ENCODE results near the gene EVPLL. TPM values are rescaled to one million over a fixed set of nuclear protein-coding genes. Genes with fewer than 3 reads are reported as not detected.
"Not testable (repeated sequence)": the region's sequence is repeated elsewhere in the genome, so short reads cannot be mapped to it uniquely, and the experiment has no call there.

EVPLL gene
- total and polyA plus RNA-seq, 7 experiments from 2014 or later, result 0.46 TPM; not detected in 6

DNA sequence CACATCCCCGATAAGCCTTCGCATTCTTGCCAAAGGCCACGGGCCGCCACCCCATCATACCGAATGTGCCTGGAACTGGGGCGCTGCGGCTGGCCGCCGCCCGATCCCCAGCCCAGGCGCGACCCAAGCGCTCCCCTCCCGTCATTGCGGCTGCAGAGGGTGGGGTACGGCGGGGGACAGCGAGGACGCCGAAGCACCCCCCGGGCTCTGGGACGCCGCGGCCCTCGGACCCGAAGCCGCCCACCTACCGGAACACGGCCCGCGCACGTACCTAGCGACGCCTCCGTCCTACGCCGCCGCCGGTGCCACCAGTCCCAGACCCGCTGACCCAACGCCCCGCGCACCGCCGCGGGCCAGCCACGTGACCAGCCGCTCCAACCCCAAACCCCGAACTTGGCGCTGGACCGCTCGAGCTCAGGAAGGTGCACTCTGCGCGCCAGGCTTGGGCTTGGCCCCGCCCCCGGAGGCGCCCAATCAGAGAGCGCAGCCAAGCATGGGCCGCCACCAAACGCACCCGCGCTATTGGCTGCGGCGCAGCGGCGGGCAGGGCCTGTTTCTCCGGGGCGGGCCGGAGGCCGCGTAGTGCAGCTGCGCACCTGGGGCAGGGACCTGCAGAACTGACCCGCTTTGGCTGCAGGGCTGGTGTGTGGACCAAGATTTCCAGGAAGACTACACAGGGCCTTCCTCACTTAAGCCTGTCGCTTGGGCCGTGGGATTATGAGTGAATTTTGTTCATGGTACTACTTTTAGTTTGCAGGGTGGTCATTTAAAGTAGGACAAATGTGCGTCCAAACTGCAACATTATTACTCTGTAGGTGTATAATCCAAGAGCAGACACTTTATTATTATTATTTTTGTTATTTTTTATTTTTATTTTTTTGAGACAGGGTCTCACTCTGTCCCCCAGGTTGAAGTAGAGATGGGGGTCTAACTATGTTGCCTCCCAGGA, 14.2 kb upstream of the EVPLL start, which contains the start of gene SHMT1:
Gene SHMT1 (minus strand): TSS at position 450 of the 949 bp plus-strand sequence. CDS start 7,569 bp downstream, outside the sequence.
- H3K4me1 ChIP-seq (ENCODE audit: control insufficient read depth in 2 of 2, insufficient read depth in 2 of 2, low read length in 2 of 2), result peaks cover 8 to 9% of the 10 kb centered on the region in 2 donors
- peak within 1 kb of the TSS; percentile 83 for H3K4me3 ChIP-seq (ENCODE audit: low read length)
- Mint-ChIP-seq H3K4me1 (peaks cover 10 to 27% (median 18%) of the 10 kb centered on the region in 7 donors), H3K36me3 (no peaks in the 10 kb centered on the region), H3K9me3 (peaks cover 0 to 2% (median 0%) of the 10 kb centered on the region in 11 donors), H3K27ac (peak within 1 kb of the TSS; percentile 44 to 87 (median 81)), H3K27me3 (peaks cover 0 to 1% (median 0%) of the 10 kb centered on the region in 5 donors), H3K4me3 (peak within 1 kb of the TSS; percentile 85 to 96 (median 92))
- ChIA-PET CTCF (interaction anchor here (1.1 kb wide), 1 partner anchor 48 kb away, joined by 4 read pairs; the partner anchor contains the start of genes SMCR8 and TOP3A), POLR2A (interaction anchor here (0.6 to 1.3 kb wide), 4 partner anchors 15 to 49 kb away, joined by 3 to 5 read pairs (median 3); partner anchors contain the start of genes SMCR8 and TOP3A)
- peak within 1 kb of the TSS; percentile 65 for H3K27ac ChIP-seq (ENCODE audit: low read depth, low read length)
- no peaks in the 10 kb centered on the region for H3K27me3 ChIP-seq (ENCODE audit: control insufficient read depth in 2 of 2, insufficient read depth in 2 of 2, low read length in 2 of 2)
- ATAC-seq (peak; percentile 100), DNase-seq (peak; percentile 83 to 95 (median 88))
- H3K36me3 ChIP-seq (ENCODE audit: control insufficient read depth in 2 of 3, insufficient read depth in 3 of 3, low read length in 3 of 3), result no peaks in the 10 kb centered on the region
- no peaks in the 10 kb centered on the region for H3K9me3 ChIP-seq (ENCODE audit: control insufficient read depth in 2 of 3, low read length in 3 of 3)
- intact Hi-C loops (cut with micrococcal nuclease), result loop anchor here (2.0 to 5.0 kb wide), 3 partner anchors 46 to 103 kb away; partner anchors contain the start of genes SMCR8 (in 2 of the 2), MIEF2 (in 1 of the 2) and TOP3A (in 1 of the 2)

DNA sequence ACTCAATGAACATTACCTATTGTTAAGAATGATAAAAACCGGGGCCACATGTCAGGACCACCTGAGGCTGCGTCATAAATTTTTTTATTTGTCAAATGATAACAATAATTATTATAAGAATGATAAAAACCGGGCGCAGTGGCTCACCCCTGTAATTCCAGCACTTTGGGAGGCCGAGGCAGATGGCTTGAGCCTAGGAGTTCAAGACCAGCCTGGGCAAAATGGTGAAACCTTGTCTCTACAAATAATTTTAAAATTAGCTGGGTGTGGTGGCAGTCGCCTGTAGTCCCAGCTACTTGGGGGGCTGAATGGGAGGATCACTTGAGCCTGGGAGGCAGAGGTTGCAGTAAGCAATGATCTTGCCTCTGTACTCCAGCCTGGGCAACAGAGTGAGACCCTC, 13.4 kb upstream of the EVPLL start:
- Histone ChIP-seq H3K27ac (ENCODE audit: low read depth, low read length) (no peak overlapping the region), H3K27me3 (ENCODE audit: control insufficient read depth in 2 of 2, insufficient read depth in 2 of 2, low read length in 2 of 2) (no peaks in the 10 kb centered on the region), H3K4me1 (ENCODE audit: control insufficient read depth in 2 of 2, insufficient read depth in 2 of 2, low read length in 2 of 2) (peaks cover 8 to 9% of the 10 kb centered on the region in 2 donors), H3K9me3 (ENCODE audit: control insufficient read depth in 2 of 3, low read length in 3 of 3) (no peaks in the 10 kb centered on the region), H3K36me3 (ENCODE audit: control insufficient read depth in 2 of 3, insufficient read depth in 3 of 3, low read length in 3 of 3) (no peaks in the 10 kb centered on the region), H3K4me3 (ENCODE audit: low read length) (no peak overlapping the region)
- ATAC-seq (no peak), DNase-seq (no peak)
- peaks cover 0 to 3% (median 0%) of the 10 kb centered on the region in 5 donors for H3K27me3 Mint-ChIP-seq
- no peak overlapping the region for H3K27ac Mint-ChIP-seq
- no peaks in the 10 kb centered on the region for H3K36me3 Mint-ChIP-seq
- H3K4me1 Mint-ChIP-seq, result peaks cover 10 to 27% (median 18%) of the 10 kb centered on the region in 7 donors
- H3K4me3 Mint-ChIP-seq, result peak overlapping the region in 2 of 10 donors; percentile 18 to 38
- H3K9me3 Mint-ChIP-seq, result peaks cover 0 to 2% (median 0%) of the 10 kb centered on the region in 11 donors
- intact Hi-C loops (cut with micrococcal nuclease), result loop anchor here in 1 of 2 donors (5.0 kb wide), 1 partner anchor 47 kb away; the partner anchor contains the start of gene SMCR8
- CTCF ChIA-PET, result no interaction called here
- POLR2A ChIA-PET, result interaction anchor here (1.3 kb wide), 1 partner anchor 49 kb away, joined by 3 read pairs; the partner anchor contains the start of genes SMCR8 and TOP3A

DNA sequence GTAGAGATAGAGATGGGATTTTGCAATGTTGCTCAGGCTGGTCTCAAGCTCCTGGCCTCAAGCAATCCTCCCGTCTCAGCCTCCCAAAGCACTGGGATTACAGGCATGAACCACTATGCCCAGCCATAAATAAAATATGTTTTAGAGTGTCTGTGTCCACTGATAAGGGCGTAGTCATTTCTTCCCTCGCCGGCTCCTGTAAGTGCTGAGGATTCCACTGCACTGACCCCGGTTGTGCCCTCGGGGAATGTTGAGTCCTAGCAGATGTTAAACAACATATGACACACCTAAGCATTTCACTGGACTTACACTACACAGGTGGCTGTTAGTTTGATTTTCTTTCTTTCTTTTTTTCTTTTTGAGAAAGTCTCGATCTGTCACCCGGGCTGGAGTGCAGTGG, 8.6 kb upstream of the EVPLL start:
- no peak overlapping the region for H3K4me3 ChIP-seq (ENCODE audit: low read length)
- ChIA-PET POLR2A (no interaction called here), CTCF (no interaction called here)
- ATAC-seq (no peak), DNase-seq (no peak)
- no peaks in the 10 kb centered on the region for H3K4me1 ChIP-seq (ENCODE audit: control insufficient read depth in 2 of 2, insufficient read depth in 2 of 2, low read length in 2 of 2)
- no peaks in the 10 kb centered on the region for H3K9me3 ChIP-seq (ENCODE audit: control insufficient read depth in 2 of 3, low read length in 3 of 3)
- Mint-ChIP-seq H3K27ac (no peak overlapping the region), H3K27me3 (peaks cover 0 to 26% (median 11%) of the 10 kb centered on the region in 5 donors), H3K9me3 (peaks cover 0 to 2% (median 0%) of the 10 kb centered on the region in 11 donors), H3K36me3 (no peaks in the 10 kb centered on the region), H3K4me1 (peaks cover 0 to 4% (median 0%) of the 10 kb centered on the region in 7 donors), H3K4me3 (no peak overlapping the region)
- H3K36me3 ChIP-seq (ENCODE audit: control insufficient read depth in 2 of 3, insufficient read depth in 3 of 3, low read length in 3 of 3), result no peaks in the 10 kb centered on the region
- H3K27ac ChIP-seq (ENCODE audit: low read depth, low read length), result no peak overlapping the region
- no peaks in the 10 kb centered on the region for H3K27me3 ChIP-seq (ENCODE audit: control insufficient read depth in 2 of 2, insufficient read depth in 2 of 2, low read length in 2 of 2)
- intact Hi-C loops (cut with micrococcal nuclease), result no loop called here

DNA sequence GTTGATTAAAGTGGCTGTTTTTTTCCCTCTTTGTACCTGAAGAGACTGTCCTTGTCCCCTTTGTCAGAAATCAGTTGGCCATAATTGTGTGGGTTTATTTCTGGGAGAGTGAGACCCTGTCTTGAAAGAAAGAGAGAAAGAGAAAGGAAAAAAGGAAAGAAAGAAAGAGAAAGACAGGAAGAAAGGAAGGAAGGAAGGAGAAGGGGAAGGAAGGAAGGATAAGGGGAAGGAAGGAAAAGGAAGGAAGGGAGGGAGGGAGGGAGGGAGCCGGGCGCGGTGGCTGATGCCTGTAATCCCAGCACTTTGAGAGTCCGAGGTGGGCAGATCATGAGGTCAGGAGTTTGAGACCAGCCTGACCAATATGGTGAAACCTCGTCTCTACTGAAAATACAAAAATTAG, 6.8 kb upstream of the EVPLL start:
- H3K9me3 Mint-ChIP-seq, result peaks cover 0 to 4% (median 0%) of the 10 kb centered on the region in 11 donors
- H3K4me1 Mint-ChIP-seq, result peaks cover 0 to 2% (median 0%) of the 10 kb centered on the region in 7 donors
- intact Hi-C loops (cut with micrococcal nuclease), result no loop called here
- Histone ChIP-seq H3K27ac (ENCODE audit: low read depth, low read length) (no peak overlapping the region), H3K27me3 (ENCODE audit: control insufficient read depth in 2 of 2, insufficient read depth in 2 of 2, low read length in 2 of 2) (no peaks in the 10 kb centered on the region), H3K4me3 (ENCODE audit: low read length) (no peak overlapping the region), H3K36me3 (ENCODE audit: control insufficient read depth in 2 of 3, insufficient read depth in 3 of 3, low read length in 3 of 3) (no peaks in the 10 kb centered on the region), H3K4me1 (ENCODE audit: control insufficient read depth in 2 of 2, insufficient read depth in 2 of 2, low read length in 2 of 2) (no peaks in the 10 kb centered on the region), H3K9me3 (ENCODE audit: control insufficient read depth in 2 of 3, low read length in 3 of 3) (no peaks in the 10 kb centered on the region)
- ATAC-seq (no peak), DNase-seq (no peak)
- ChIA-PET POLR2A (interaction anchor here (0.6 kb wide), 1 partner anchor 12 kb away, joined by 3 read pairs; no protein-coding TSS in a partner anchor), CTCF (no interaction called here)
- no peak overlapping the region for H3K27ac Mint-ChIP-seq
- H3K4me3 Mint-ChIP-seq, result no peak overlapping the region
- H3K36me3 Mint-ChIP-seq, result peaks cover 0 to 5% (median 0%) of the 10 kb centered on the region in 5 donors
- H3K27me3 Mint-ChIP-seq, result peaks cover 0 to 26% (median 11%) of the 10 kb centered on the region in 5 donors

DNA sequence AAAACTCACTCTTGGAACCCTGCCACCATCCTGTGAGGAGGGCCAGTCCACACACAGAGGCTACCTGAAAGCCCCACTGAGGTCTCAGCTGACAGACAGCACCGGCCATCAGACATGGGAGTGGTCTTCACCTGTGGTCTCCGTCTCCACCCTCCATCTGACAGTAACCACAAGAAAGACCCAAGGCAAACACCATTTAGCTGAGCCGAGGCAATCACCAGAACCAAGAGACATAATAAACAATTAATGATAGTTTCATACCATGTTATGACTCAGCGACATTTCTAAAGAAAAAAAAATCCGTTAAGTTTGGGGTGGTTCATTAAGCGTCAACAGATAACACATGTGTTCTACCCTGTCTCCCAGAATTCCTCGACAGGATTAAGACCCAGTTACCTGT, 6.1 kb upstream of the EVPLL start:
- no peaks in the 10 kb centered on the region for H3K27me3 ChIP-seq (ENCODE audit: control insufficient read depth in 2 of 2, insufficient read depth in 2 of 2, low read length in 2 of 2)
- Mint-ChIP-seq H3K27me3 (peaks cover 0 to 26% (median 11%) of the 10 kb centered on the region in 5 donors), H3K9me3 (peaks cover 0 to 4% (median 0%) of the 10 kb centered on the region in 11 donors), H3K4me1 (peaks cover 0 to 2% (median 0%) of the 10 kb centered on the region in 7 donors), H3K27ac (no peak overlapping the region), H3K36me3 (peaks cover 0 to 5% (median 0%) of the 10 kb centered on the region in 5 donors), H3K4me3 (no peak overlapping the region)
- CTCF ChIA-PET, result no interaction called here
- no peak overlapping the region for H3K27ac ChIP-seq (ENCODE audit: low read depth, low read length)
- no peaks in the 10 kb centered on the region for H3K4me1 ChIP-seq (ENCODE audit: control insufficient read depth in 2 of 2, insufficient read depth in 2 of 2, low read length in 2 of 2)
- intact Hi-C loops (cut with micrococcal nuclease), result no loop called here
- H3K9me3 ChIP-seq (ENCODE audit: control insufficient read depth in 2 of 3, low read length in 3 of 3), result no peaks in the 10 kb centered on the region
- ATAC-seq, result no peak
- no peak for DNase-seq
- no peak overlapping the region for H3K4me3 ChIP-seq (ENCODE audit: low read length)
- H3K36me3 ChIP-seq (ENCODE audit: control insufficient read depth in 2 of 3, insufficient read depth in 3 of 3, low read length in 3 of 3), result no peaks in the 10 kb centered on the region
- POLR2A ChIA-PET, result no interaction called here

DNA sequence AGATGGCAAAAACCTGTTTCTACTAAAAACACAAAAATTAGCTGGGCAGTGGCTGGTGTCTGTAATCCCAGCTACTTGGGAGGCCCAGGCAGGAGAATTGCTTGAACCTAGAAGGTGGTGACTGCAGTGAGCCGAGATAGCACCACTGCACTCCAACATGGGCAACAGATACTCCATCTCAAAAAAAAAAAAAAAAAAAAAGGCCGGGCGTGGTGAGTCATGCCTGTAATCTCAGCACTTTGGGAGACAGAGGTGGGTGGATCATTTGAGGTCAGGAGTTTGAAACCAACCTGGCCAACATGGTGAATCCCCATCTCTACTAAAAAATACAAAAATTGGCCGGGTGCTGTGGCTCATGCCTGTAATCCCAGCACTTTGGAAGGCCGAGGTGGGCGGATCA, 4.4 kb upstream of the EVPLL start:
- H3K36me3 ChIP-seq (ENCODE audit: control insufficient read depth in 2 of 3, insufficient read depth in 3 of 3, low read length in 3 of 3); H3K4me1 ChIP-seq (ENCODE audit: control insufficient read depth in 2 of 2, insufficient read depth in 2 of 2, low read length in 2 of 2); POLR2A ChIA-PET; intact Hi-C loops (cut with micrococcal nuclease); H3K4me1 Mint-ChIP-seq; DNase-seq; H3K9me3 Mint-ChIP-seq; H3K4me3 ChIP-seq (ENCODE audit: low read length); H3K36me3 Mint-ChIP-seq; H3K27ac Mint-ChIP-seq; H3K27ac ChIP-seq (ENCODE audit: low read depth, low read length); H3K4me3 Mint-ChIP-seq; ATAC-seq; H3K27me3 ChIP-seq (ENCODE audit: control insufficient read depth in 2 of 2, insufficient read depth in 2 of 2, low read length in 2 of 2); CTCF ChIA-PET; H3K9me3 ChIP-seq (ENCODE audit: control insufficient read depth in 2 of 3, low read length in 3 of 3): not testable (repeated sequence)
- peaks cover 0 to 26% (median 11%) of the 10 kb centered on the region in 5 donors for H3K27me3 Mint-ChIP-seq

Measured in naive thymus-derived CD4-positive, alpha-beta T cell (primary cell).